Effector memory CD8-positive, alpha-beta T cell (primary cell): ENCODE data around the gene MAN1A1.
A peak's percentile ranks its signal among the peaks of the same experiment; 100 is the strongest.

Experiments
- ATAC-seq: fragments of 150-1000 bp; cut with Tn5 transposase; replicated peaks from 2 replicates; pipeline ENCODE4 v1.10.0; 2021; ENCODE audit warnings: mild to moderate bottlenecking, moderate library complexity
- DNase-seq, 3 experiments: peaks; one replicate each; pipeline ENCODE4 v3.0.0; 2021
- H3K27ac Mint-ChIP-seq, 2 donors: one replicate each; pipeline ENCODE4 v1.8.0; 2022; ENCODE audit warnings: mild to moderate bottlenecking in 2 of 2, mixed read lengths in 2 of 2, moderate library complexity in 2 of 2
- H3K27me3 Mint-ChIP-seq, 2 donors: one replicate each; pipeline ENCODE4 v1.8.0; 2022; ENCODE audit warnings: mixed read lengths in 2 of 2
- H3K36me3 Mint-ChIP-seq: one replicate; pipeline ENCODE4 v1.8.0; 2022; ENCODE audit warnings: mild to moderate bottlenecking, moderate library complexity, mixed read lengths; ENCODE audit not compliant: insufficient read depth
- H3K4me1 Mint-ChIP-seq, 2 donors: one replicate each; pipeline ENCODE4 v1.8.0; 2022; ENCODE audit warnings: low read depth in 2 of 2, mixed read lengths in 2 of 2
- H3K4me3 Mint-ChIP-seq, 2 donors: one replicate each; pipeline ENCODE4 v1.8.0; 2022; ENCODE audit warnings: mild to moderate bottlenecking in 2 of 2, mixed read lengths in 2 of 2, moderate library complexity in 2 of 2
- H3K9me3 Mint-ChIP-seq, 2 donors: one replicate each; pipeline ENCODE4 v1.8.0; 2022; ENCODE audit warnings: mixed read lengths in 2 of 2

MAN1A1 gene

GRCh38 chr6:119328254-119328653 lies 21.3 kb downstream of the MAN1A1 start:
- ATAC-seq, result peak; percentile 87
- peaks cover 40 to 44% of the 10 kb centered on the region in 2 donors for H3K4me1 Mint-ChIP-seq
- H3K4me3 Mint-ChIP-seq, result no peak overlapping the region
- H3K27me3 Mint-ChIP-seq, result no peaks in the 10 kb centered on the region
- H3K36me3 Mint-ChIP-seq, result peaks cover 9% of the 10 kb centered on the region
- H3K27ac Mint-ChIP-seq, result peak overlapping the region; percentile 3 to 25
- H3K9me3 Mint-ChIP-seq, result no peaks in the 10 kb centered on the region
- DNase-seq, result no peak

- no peaks in the 10 kb centered on the region for H3K27me3 Mint-ChIP-seq
- H3K9me3 Mint-ChIP-seq, result no peaks in the 10 kb centered on the region
- no peak for DNase-seq
- ATAC-seq, result no peak
- no peak overlapping the region for H3K4me3 Mint-ChIP-seq
- peaks cover 9% of the 10 kb centered on the region for H3K36me3 Mint-ChIP-seq
- H3K27ac Mint-ChIP-seq, result peak overlapping the region; percentile 3 to 25
- H3K4me1 Mint-ChIP-seq, result peaks cover 45 to 47% of the 10 kb centered on the region in 2 donors
These were observed 21.8 kb downstream of the MAN1A1 start for GRCh38 chr6:119327810-119328209.

- DNase-seq (no peak), ATAC-seq (no peak)
- H3K4me1 Mint-ChIP-seq, result peaks cover 51 to 53% of the 10 kb centered on the region in 2 donors
- H3K36me3 Mint-ChIP-seq, result peaks cover 13% of the 10 kb centered on the region
- peak overlapping the region in 1 of 2 donors; percentile 60 for H3K27ac Mint-ChIP-seq
- H3K9me3 Mint-ChIP-seq, result no peaks in the 10 kb centered on the region
- no peak overlapping the region for H3K4me3 Mint-ChIP-seq
- H3K27me3 Mint-ChIP-seq, result no peaks in the 10 kb centered on the region
These were observed 23.1 kb downstream of the MAN1A1 start for GRCh38 chr6:119326291-119327005.

- no peak for ATAC-seq
- DNase-seq, result no peak
- no peaks in the 10 kb centered on the region for H3K27me3 Mint-ChIP-seq
- H3K4me3 Mint-ChIP-seq, result no peak overlapping the region
- H3K36me3 Mint-ChIP-seq, result peaks cover 20% of the 10 kb centered on the region
- no peaks in the 10 kb centered on the region for H3K9me3 Mint-ChIP-seq
- H3K4me1 Mint-ChIP-seq, result peaks cover 56 to 57% of the 10 kb centered on the region in 2 donors
- H3K27ac Mint-ChIP-seq, result peak overlapping the region in 1 of 2 donors; percentile 60
These were observed 23.8 kb downstream of the MAN1A1 start for GRCh38 chr6:119325559-119326265.

- DNase-seq, result no peak
- Mint-ChIP-seq H3K9me3 (no peaks in the 10 kb centered on the region), H3K36me3 (peaks cover 17% of the 10 kb centered on the region), H3K4me1 (peaks cover 46 to 47% of the 10 kb centered on the region in 2 donors), H3K27ac (no peak overlapping the region), H3K4me3 (no peak overlapping the region), H3K27me3 (no peaks in the 10 kb centered on the region)
- no peak for ATAC-seq
These were observed 24.8 kb downstream of the MAN1A1 start for GRCh38 chr6:119324718-119325117.

- peaks cover 17% of the 10 kb centered on the region for H3K36me3 Mint-ChIP-seq
- DNase-seq, result no peak
- no peaks in the 10 kb centered on the region for H3K9me3 Mint-ChIP-seq
- H3K4me1 Mint-ChIP-seq, result peaks cover 39 to 41% of the 10 kb centered on the region in 2 donors
- peak overlapping the region in 1 of 2 donors; percentile 19 for H3K27ac Mint-ChIP-seq
- no peak for ATAC-seq
- no peaks in the 10 kb centered on the region for H3K27me3 Mint-ChIP-seq
- H3K4me3 Mint-ChIP-seq, result no peak overlapping the region
These were observed 25.6 kb downstream of the MAN1A1 start for GRCh38 chr6:119323931-119324330.

GRCh38 chr6:119323478-119323877 lies 26.1 kb downstream of the MAN1A1 start:
- Mint-ChIP-seq H3K27me3 (no peaks in the 10 kb centered on the region), H3K4me1 (peaks cover 35 to 38% of the 10 kb centered on the region in 2 donors), H3K36me3 (peaks cover 17% of the 10 kb centered on the region), H3K9me3 (no peaks in the 10 kb centered on the region), H3K27ac (peak overlapping the region in 1 of 2 donors; percentile 19), H3K4me3 (peak overlapping the region in 1 of 2 donors; percentile 5)
- DNase-seq (no peak), ATAC-seq (no peak)

GRCh38 chr6:119322715-119323350 lies 26.7 kb downstream of the MAN1A1 start:
- H3K36me3 Mint-ChIP-seq, result peaks cover 17% of the 10 kb centered on the region
- H3K9me3 Mint-ChIP-seq, result no peaks in the 10 kb centered on the region
- H3K27ac Mint-ChIP-seq, result peak overlapping the region; percentile 20 to 60
- no peaks in the 10 kb centered on the region for H3K27me3 Mint-ChIP-seq
- peak; percentile 56 to 60 (median 59) for DNase-seq
- H3K4me3 Mint-ChIP-seq, result peak overlapping the region; percentile 5 to 16
- H3K4me1 Mint-ChIP-seq, result peaks cover 31 to 32% of the 10 kb centered on the region in 2 donors
- peak; percentile 98 for ATAC-seq

GRCh38 chr6:119322034-119322433 lies 27.5 kb downstream of the MAN1A1 start:
- Mint-ChIP-seq H3K4me1 (peaks cover 31% of the 10 kb centered on the region in 2 donors), H3K27ac (peak overlapping the region; percentile 20 to 60), H3K36me3 (peaks cover 17% of the 10 kb centered on the region), H3K4me3 (peak overlapping the region; percentile 14 to 16), H3K9me3 (no peaks in the 10 kb centered on the region), H3K27me3 (no peaks in the 10 kb centered on the region)
- DNase-seq (no peak), ATAC-seq (no peak)

GRCh38 chr6:119319694-119320093 lies 29.9 kb downstream of the MAN1A1 start:
- DNase-seq (no peak), ATAC-seq (no peak)
- Mint-ChIP-seq H3K4me1 (peaks cover 32 to 39% of the 10 kb centered on the region in 2 donors), H3K27me3 (no peaks in the 10 kb centered on the region), H3K9me3 (no peaks in the 10 kb centered on the region), H3K4me3 (no peak overlapping the region), H3K36me3 (peaks cover 23% of the 10 kb centered on the region), H3K27ac (no peak overlapping the region)

- Mint-ChIP-seq H3K4me3 (no peak overlapping the region), H3K27me3 (no peaks in the 10 kb centered on the region), H3K27ac (no peak overlapping the region), H3K4me1 (peaks cover 41 to 49% of the 10 kb centered on the region in 2 donors), H3K36me3 (peaks cover 31% of the 10 kb centered on the region), H3K9me3 (no peaks in the 10 kb centered on the region)
- ATAC-seq (no peak), DNase-seq (no peak)
These were observed 30.8 kb downstream of the MAN1A1 start for GRCh38 chr6:119318730-119319129.

- no peak for DNase-seq
- Mint-ChIP-seq H3K4me3 (no peak overlapping the region), H3K4me1 (peaks cover 41 to 49% of the 10 kb centered on the region in 2 donors)
These were observed 31.4 kb downstream of the MAN1A1 start for GRCh38 chr6:119318176-119318575.

GRCh38 chr6:119317007-119317406 lies 32.6 kb downstream of the MAN1A1 start:
- Mint-ChIP-seq H3K4me3 (no peak overlapping the region), H3K4me1 (peaks cover 44 to 49% of the 10 kb centered on the region in 2 donors), H3K9me3 (no peaks in the 10 kb centered on the region), H3K27me3 (no peaks in the 10 kb centered on the region), H3K27ac (peak overlapping the region in 1 of 2 donors; percentile 29), H3K36me3 (peaks cover 32% of the 10 kb centered on the region)
- DNase-seq (no peak), ATAC-seq (no peak)

More at GRCh38 chr6:119318176-119318575, 31.4 kb downstream of the MAN1A1 start:
- Mint-ChIP-seq H3K27ac (no peak overlapping the region), H3K9me3 (no peaks in the 10 kb centered on the region), H3K27me3 (no peaks in the 10 kb centered on the region), H3K36me3 (peaks cover 32% of the 10 kb centered on the region)
- ATAC-seq, result no peak
